Upper lobe of left lung (tissue), 6 donors: ENCODE results near the gene STARD9. TPM values are rescaled to one million over a fixed set of nuclear protein-coding genes. Genes with fewer than 3 reads are reported as not detected.

Experiments used
- ATAC-seq, 2 donors: fragments of 200-7000 bp; cut with Tn5 transposase; one replicate each; pipeline ENCODE4 v1.9.1; 2022; ENCODE audit warnings: mild to moderate bottlenecking in 2 of 2, moderate library complexity in 2 of 2; ENCODE audit not compliant: low FRiP score in 2 of 2
- DNase-seq, 2 donors: peaks; one replicate each; pipeline ENCODE4 v3.0.0-alpha.2; 2019 to 2020
- H3K27ac ChIP-seq, 4 donors: fragments of 200-600 bp; sonication (generic); one replicate each; pipeline ENCODE4 v1.5.1; 2016 to 2019
- H3K27me3 ChIP-seq, 4 donors: fragments of 200-600 bp; sonication (generic); one replicate each; pipeline ENCODE4 v1.5.1; 2017 to 2019
- H3K36me3 ChIP-seq, 4 donors: fragments of 200-600 bp; sonication (generic); one replicate each; pipeline ENCODE4 v1.5.1; 2016 to 2019
- H3K4me1 ChIP-seq, 4 donors: fragments of 200-600 bp; sonication (generic); one replicate each; pipeline ENCODE4 v1.5.1; 2018 to 2019
- H3K4me3 ChIP-seq, 4 donors: fragments of 200-600 bp; sonication (generic); one replicate each; pipeline ENCODE4 v1.5.1; 2017 to 2019; ENCODE audit warnings: mild to moderate bottlenecking in 2 of 4, moderate library complexity in 1 of 4
- H3K9me3 ChIP-seq, 4 donors: fragments of 200-600 bp; sonication (generic); one replicate each; pipeline ENCODE4 v1.5.1; 2018 to 2019
- EP300 ChIP-seq, 4 donors: sonication (generic); formaldehyde crosslinking; IDR thresholded peaks; one replicate each; pipeline ENCODE4 v1.5.1; 2017; ENCODE audit warnings: antibody characterized with exemption in 4 of 4, control low read depth in 2 of 4
- POLR2A ChIP-seq, 4 donors: fragments of 450-650 bp; IDR thresholded peaks; one replicate each; pipeline ENCODE4 v1.5.1; 2016 to 2017; ENCODE audit warnings: antibody characterized with exemption in 4 of 4, mild to moderate bottlenecking in 2 of 4
- POLR2AphosphoS5 ChIP-seq, 2 donors: sonication (generic); formaldehyde crosslinking; IDR thresholded peaks; one replicate each; pipeline ENCODE4 v1.5.1; 2017; ENCODE audit warnings: antibody characterized with exemption in 2 of 2
- WGBS, 2 donors: methylation state at CpG; one replicate each; pipeline ENCODE4 v1.1.5; 2017 to 2018; 5-methylcytosine and 5-hydroxymethylcytosine counted together
- total RNA-seq, 6 donors: library from RNA; depleted of rRNA in 4 of 6; stranded (reverse); fragments of >200 nt in 4 of 6; gene quantifications; one replicate each; pipeline versions ENCODE4 v1.1.0 to v1.2.1, GENCODE V29; 2016 to 2021
- TF ChIP-seq, protein P1 (sequence below), 6 experiments: fragments of 450-650 bp in 4 of 6; fragments of 200-600 bp in 2 of 6; sonication (generic) in 2 of 6; IDR thresholded peaks; one replicate each; pipeline ENCODE4 v1.5.1; 2016 to 2019; ENCODE audit warnings: antibody characterized with exemption in 6 of 6
- donor health status: DM: no; HTN: no; CAD: no; lungs with moderate emphysema.
- donor health status: DM: no; HTN: yes; CAD: no; lungs with severe emphysema.

STARD9 gene
- total RNA-seq, 6 donors from 2014 or later, result 14.6 to 141 (median 28.8) TPM

DNA sequence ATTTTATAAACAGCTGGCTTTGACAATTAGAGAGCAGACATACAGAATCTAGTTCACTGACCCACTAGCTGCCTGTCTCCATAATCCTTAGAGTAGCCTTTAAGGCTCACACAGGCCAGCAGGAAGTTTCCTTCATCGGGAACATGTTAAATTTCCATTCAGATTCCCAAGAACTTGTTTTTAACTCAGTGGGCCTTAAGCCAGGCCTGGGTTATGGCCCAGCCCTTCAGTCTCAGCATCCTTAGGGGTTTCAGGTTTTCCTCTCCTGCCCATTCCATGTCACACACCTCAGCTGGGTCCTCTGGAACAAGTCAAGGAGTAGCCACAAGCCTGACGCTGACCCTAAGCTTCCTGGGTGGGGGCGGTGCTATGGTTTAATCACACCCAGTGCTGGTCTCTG lies 146.5 kb downstream of the STARD9 start:
- TF ChIP-seq POLR2AphosphoS5 (IDR thresholded peaks at IDR 0.05), result no peak
- no peak for TF ChIP-seq EP300 (IDR thresholded peaks at IDR 0.05)
- no peak for TF ChIP-seq POLR2A (IDR thresholded peaks at IDR 0.05)
- TF ChIP-seq, protein P1, sequence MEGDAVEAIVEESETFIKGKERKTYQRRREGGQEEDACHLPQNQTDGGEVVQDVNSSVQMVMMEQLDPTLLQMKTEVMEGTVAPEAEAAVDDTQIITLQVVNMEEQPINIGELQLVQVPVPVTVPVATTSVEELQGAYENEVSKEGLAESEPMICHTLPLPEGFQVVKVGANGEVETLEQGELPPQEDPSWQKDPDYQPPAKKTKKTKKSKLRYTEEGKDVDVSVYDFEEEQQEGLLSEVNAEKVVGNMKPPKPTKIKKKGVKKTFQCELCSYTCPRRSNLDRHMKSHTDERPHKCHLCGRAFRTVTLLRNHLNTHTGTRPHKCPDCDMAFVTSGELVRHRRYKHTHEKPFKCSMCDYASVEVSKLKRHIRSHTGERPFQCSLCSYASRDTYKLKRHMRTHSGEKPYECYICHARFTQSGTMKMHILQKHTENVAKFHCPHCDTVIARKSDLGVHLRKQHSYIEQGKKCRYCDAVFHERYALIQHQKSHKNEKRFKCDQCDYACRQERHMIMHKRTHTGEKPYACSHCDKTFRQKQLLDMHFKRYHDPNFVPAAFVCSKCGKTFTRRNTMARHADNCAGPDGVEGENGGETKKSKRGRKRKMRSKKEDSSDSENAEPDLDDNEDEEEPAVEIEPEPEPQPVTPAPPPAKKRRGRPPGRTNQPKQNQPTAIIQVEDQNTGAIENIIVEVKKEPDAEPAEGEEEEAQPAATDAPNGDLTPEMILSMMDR (IDR thresholded peaks at IDR 0.05), result no peak
- ATAC-seq, result no peak
- peaks cover 9 to 96% (median 57%) of the 10 kb centered on the region in 4 donors for H3K36me3 ChIP-seq
- no peaks in the 10 kb centered on the region for H3K27me3 ChIP-seq
- H3K4me3 ChIP-seq, result no peak overlapping the region
- WGBS, 2 donors, result 75 to 81% methylated on average over 3 of the region's 3 CpGs
- no peak overlapping the region for H3K27ac ChIP-seq
- DNase-seq, result no peak
- no peaks in the 10 kb centered on the region for H3K4me1 ChIP-seq
- no peaks in the 10 kb centered on the region for H3K9me3 ChIP-seq

DNA sequence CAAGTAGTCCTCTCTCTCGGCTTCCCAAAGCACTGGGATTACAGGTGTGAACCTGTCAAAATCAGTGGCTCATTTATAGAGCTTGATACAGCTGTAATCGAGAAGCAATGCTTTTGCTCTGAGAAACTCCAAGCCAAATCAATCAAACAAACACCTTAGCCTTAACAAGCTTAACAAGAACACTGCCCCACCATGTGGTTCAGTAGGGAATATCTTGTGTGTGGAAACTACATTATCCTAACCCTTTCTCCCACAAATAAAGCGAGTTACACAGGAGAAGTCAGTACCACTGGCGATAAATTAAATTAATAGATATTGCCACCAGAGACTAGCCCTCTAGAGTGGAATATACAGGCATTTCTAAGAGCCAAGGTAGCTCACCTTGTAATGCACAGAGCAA lies 147.7 kb downstream of the STARD9 start:
- peaks cover 9 to 99% (median 60%) of the 10 kb centered on the region in 4 donors for H3K36me3 ChIP-seq
- 89 to 90% methylated on average over 4 of the region's 4 CpGs for WGBS, 2 donors
- no peaks in the 10 kb centered on the region for H3K9me3 ChIP-seq
- H3K27ac ChIP-seq, result no peak overlapping the region
- H3K4me1 ChIP-seq, result peaks cover 0 to 8% (median 7%) of the 10 kb centered on the region in 4 donors
- no peaks in the 10 kb centered on the region for H3K27me3 ChIP-seq
- no peak for DNase-seq
- H3K4me3 ChIP-seq, result no peak overlapping the region
- TF ChIP-seq POLR2A (IDR thresholded peaks at IDR 0.05) (no peak), EP300 (IDR thresholded peaks at IDR 0.05) (no peak), POLR2AphosphoS5 (IDR thresholded peaks at IDR 0.05) (no peak)
- TF ChIP-seq, protein P1 (IDR thresholded peaks at IDR 0.05), result no peak
- ATAC-seq, result no peak

DNA sequence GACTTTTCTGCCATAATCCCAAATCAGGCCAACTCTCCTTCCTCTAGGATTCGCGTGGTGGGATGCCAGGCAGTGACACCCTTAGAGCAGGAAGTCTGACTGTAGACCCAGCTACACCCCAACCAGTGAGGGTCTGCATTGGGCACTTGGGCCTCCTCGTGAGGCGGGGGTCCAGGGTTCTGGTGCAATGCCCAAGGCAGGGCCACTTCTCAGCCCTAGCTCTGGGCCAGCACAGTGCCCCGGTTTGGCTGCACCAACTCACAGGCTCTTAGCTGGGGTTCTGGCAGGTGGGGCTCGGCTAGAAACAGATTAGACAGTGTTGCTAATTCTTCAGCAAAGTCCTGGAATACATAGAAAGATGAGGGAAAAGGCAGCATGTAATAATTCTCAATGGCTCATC lies 148.9 kb downstream of the STARD9 start:
- WGBS, 2 donors, result 94 to 95% methylated on average over 4 to 6 of the region's 6 CpGs
- ATAC-seq (no peak), DNase-seq (peak in 1 of 2 donors; percentile 24)
- no peak overlapping the region for H3K27ac ChIP-seq
- TF ChIP-seq, protein P1 (IDR thresholded peaks at IDR 0.05), result no peak
- TF ChIP-seq POLR2AphosphoS5 (IDR thresholded peaks at IDR 0.05) (no peak), POLR2A (IDR thresholded peaks at IDR 0.05) (no peak), EP300 (IDR thresholded peaks at IDR 0.05) (no peak)
- peaks cover 0 to 15% (median 11%) of the 10 kb centered on the region in 4 donors for H3K4me1 ChIP-seq
- H3K27me3 ChIP-seq, result no peaks in the 10 kb centered on the region
- H3K36me3 ChIP-seq, result peaks cover 9 to 99% (median 67%) of the 10 kb centered on the region in 4 donors
- no peaks in the 10 kb centered on the region for H3K9me3 ChIP-seq
- no peak overlapping the region for H3K4me3 ChIP-seq

DNA sequence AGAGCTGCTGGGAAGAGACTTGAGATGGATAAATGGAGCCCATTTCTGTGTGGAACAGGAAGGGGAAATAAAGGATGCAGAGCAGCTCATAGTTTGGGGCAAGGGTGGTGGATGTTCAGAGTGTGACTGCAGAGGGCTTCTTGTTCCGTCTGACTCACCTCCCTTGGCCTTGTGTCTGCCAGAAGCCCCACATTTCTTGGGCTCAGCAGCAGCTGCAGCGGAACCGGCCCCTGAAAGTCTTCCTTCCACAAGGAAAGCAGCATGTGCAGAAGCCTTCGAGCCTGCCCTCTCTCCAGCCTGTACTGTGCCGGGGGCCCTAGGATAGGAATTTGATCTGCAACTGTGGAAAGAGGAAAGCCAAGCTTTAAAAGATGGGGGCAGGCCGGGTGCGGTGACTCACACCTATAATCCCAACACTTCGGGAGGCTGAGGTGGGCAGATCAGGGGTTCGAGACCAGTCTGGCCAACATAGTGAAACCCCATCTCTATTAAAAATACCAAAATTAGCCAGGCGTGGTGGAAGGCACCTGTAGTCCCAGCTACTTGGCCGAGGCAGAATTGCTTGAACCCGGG lies 150.0 kb downstream of the STARD9 start:
- WGBS, 2 donors, result 91 to 95% methylated on average over 11 to 12 of the region's 12 CpGs
- H3K27me3 ChIP-seq, result no peaks in the 10 kb centered on the region
- H3K4me1 ChIP-seq, result peaks cover 0 to 15% (median 11%) of the 10 kb centered on the region in 4 donors
- ATAC-seq, result no peak
- no peak for DNase-seq
- no peak overlapping the region for H3K4me3 ChIP-seq
- peaks cover 9 to 99% (median 67%) of the 10 kb centered on the region in 4 donors for H3K36me3 ChIP-seq
- no peaks in the 10 kb centered on the region for H3K9me3 ChIP-seq
- H3K27ac ChIP-seq, result no peak overlapping the region
- TF ChIP-seq EP300 (IDR thresholded peaks at IDR 0.05) (no peak), POLR2AphosphoS5 (IDR thresholded peaks at IDR 0.05) (no peak), POLR2A (IDR thresholded peaks at IDR 0.05) (no peak)
- TF ChIP-seq, protein P1 (IDR thresholded peaks at IDR 0.05), result no peak

DNA sequence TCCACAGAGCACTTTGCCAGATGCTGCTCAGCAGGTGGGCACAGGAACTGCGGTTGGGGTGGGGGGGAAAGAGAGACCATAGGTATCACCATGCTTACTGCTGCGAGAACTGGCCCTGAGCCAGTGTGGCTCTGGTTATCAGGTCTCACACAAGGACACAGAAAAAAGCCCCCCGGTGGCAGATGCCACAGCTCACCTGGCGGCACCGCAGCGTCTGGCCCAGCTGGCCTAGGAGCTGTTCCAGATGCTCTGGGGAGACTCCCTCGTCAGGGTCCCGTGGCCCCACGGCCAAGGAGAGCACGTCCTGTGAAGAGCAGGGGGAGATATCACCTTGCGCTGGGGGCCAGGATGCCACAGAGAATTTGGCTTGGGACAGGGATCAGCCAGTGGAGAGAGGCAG lies 150.7 kb downstream of the STARD9 start:
- TF ChIP-seq POLR2A (IDR thresholded peaks at IDR 0.05), result no peak
- no peak for TF ChIP-seq EP300 (IDR thresholded peaks at IDR 0.05)
- no peak for TF ChIP-seq POLR2AphosphoS5 (IDR thresholded peaks at IDR 0.05)
- TF ChIP-seq, protein P1 (IDR thresholded peaks at IDR 0.05), result no peak
- WGBS, 2 donors, result 91% methylated on average over 9 to 11 of the region's 11 CpGs
- Histone ChIP-seq H3K9me3 (no peaks in the 10 kb centered on the region), H3K36me3 (peaks cover 16 to 99% (median 71%) of the 10 kb centered on the region in 4 donors), H3K27me3 (no peaks in the 10 kb centered on the region), H3K4me1 (peaks cover 0 to 15% (median 11%) of the 10 kb centered on the region in 4 donors), H3K4me3 (no peak overlapping the region), H3K27ac (no peak overlapping the region)
- ATAC-seq, result no peak
- peak in 1 of 2 donors; percentile 57 for DNase-seq
